Panc1 (cell line): Measurements from ENCODE around the gene ARHGEF17. TPM values are rescaled to one million over a fixed set of nuclear protein-coding genes. Genes with fewer than 3 reads are reported as not detected.
"Not testable (repeated sequence)": the region's sequence is repeated elsewhere in the genome, so short reads cannot be mapped to it uniquely, and the experiment has no call there.

Source experiments
- ATAC-seq: fragments of 200-7000 bp; cut with Tn5 transposase; 2 replicates; pipeline ENCODE4 v1.9.1; 2020; ENCODE audit warnings: mild to moderate bottlenecking, moderate library complexity
- BruUV-seq: library from RNA; stranded (reverse); fragments of 400-500 nt; replicated peaks from 2 replicates; lab custom pipeline; 2021; lab: Mats Ljungman, UMichigan
- CTCF ChIA-PET: fragments of 300-600 bp; sonication (Branson Sonifier 250); formaldehyde crosslinking; loops from one replicate; lab custom pipeline; 2022; ENCODE audit warnings: antibody characterized with exemption; lab: Charles Lee
- POLR2A ChIA-PET: fragments of 300-600 bp; sonication (Branson Sonifier 250); formaldehyde crosslinking; loops from one replicate; lab custom pipeline; 2022; ENCODE audit warnings: antibody characterized with exemption; lab: Charles Lee
- DNase-seq: peaks from one replicate; pipeline ENCODE4 v3.0.0-alpha.2; 2010; ENCODE audit warnings: low read depth, low spot score
- H3K27ac ChIP-seq: 2 replicates; pipeline ENCODE4 v1.5.1; 2011; ENCODE audit warnings: mild to moderate bottlenecking, low read length, inconsistent platforms
- H3K27me3 ChIP-seq: fragments of 200-500 bp; sonication (Bioruptor generic); 2 replicates; pipeline ENCODE4 v1.6.0; 2014; ENCODE audit warnings: low read length, inconsistent platforms; ENCODE audit not compliant: control insufficient read depth, insufficient read depth
- H3K36me3 ChIP-seq: fragments of 200-500 bp; sonication (Bioruptor generic); 2 replicates; pipeline ENCODE4 v1.5.1; 2014; ENCODE audit warnings: inconsistent platforms, mild to moderate bottlenecking, low read length, moderate library complexity; ENCODE audit not compliant: control insufficient read depth, insufficient read depth
- H3K4me1 ChIP-seq: 2 replicates; pipeline ENCODE4 v1.5.1; 2011; ENCODE audit warnings: inconsistent platforms, mild to moderate bottlenecking, low read length, moderate library complexity; ENCODE audit not compliant: control insufficient read depth, insufficient read depth
- H3K4me3 ChIP-seq, 2 experiments: 2 replicates each; pipeline ENCODE4 v1.5.1; 2011 to 2012; ENCODE audit warnings: low read depth in 2 of 2, low read length in 2 of 2, mild to moderate bottlenecking in 2 of 2, inconsistent platforms in 1 of 2, moderate library complexity in 1 of 2
- H3K9me3 ChIP-seq: fragments of 200-500 bp; sonication (Bioruptor generic); 2 replicates; pipeline ENCODE4 v1.5.1; 2014; ENCODE audit warnings: low read depth, mild to moderate bottlenecking, inconsistent platforms, low read length, moderate library complexity; ENCODE audit not compliant: control insufficient read depth, insufficient read depth
- CTCF ChIP-seq: fragments of 450-650 bp; IDR thresholded peaks from 2 replicates; pipeline ENCODE4 v1.5.1; 2017; ENCODE audit warnings: mild to moderate bottlenecking
- POLR2AphosphoS5 ChIP-seq: IDR thresholded peaks from 2 replicates; pipeline ENCODE4 v1.6.1; 2012; ENCODE audit warnings: mild to moderate bottlenecking, low read depth, low read length, moderate library complexity
- REST ChIP-seq, 2 experiments: IDR thresholded peaks; 2 replicates each; pipeline ENCODE4 v1.6.1; 2011 to 2012; ENCODE audit warnings: low read depth in 2 of 2, control low read depth in 1 of 2, low read length in 1 of 2, mild to moderate bottlenecking in 1 of 2, moderate library complexity in 1 of 2; ENCODE audit not compliant: insufficient read depth in 1 of 2
- SIN3A ChIP-seq: IDR thresholded peaks from 2 replicates; pipeline ENCODE4 v1.6.1; 2012; ENCODE audit warnings: low read depth, mild to moderate bottlenecking, low read length, moderate library complexity, borderline replicate concordance; ENCODE audit not compliant: insufficient read depth
- TCF7L2 ChIP-seq: IDR thresholded peaks from 2 replicates; pipeline ENCODE4 v1.6.1; 2011; ENCODE audit warnings: mild to moderate bottlenecking, low read depth, low read length, inconsistent platforms
- in situ Hi-C: cut with HindIII; loops from 2 replicates; pipeline ENCODE4 v1.10.0; 2016; ENCODE audit warnings: low sequenced_read_pairs, low pct_unique_long_range_greater_than_20kb
- intact Hi-C: fragments of 100-400 bp; cut with micrococcal nuclease; formaldehyde crosslinking; loops from one replicate; pipeline ENCODE4 v1.10.0; 2022; ENCODE audit not compliant: unreplicated experiment
- total RNA-seq: library from RNA; stranded (reverse); gene quantifications from one replicate; pipeline ENCODE4 v1.2.1, GENCODE V29; 2021; ENCODE audit not compliant: unreplicated experiment

ARHGEF17 gene
- total RNA-seq, 1 experiment from 2014 or later, result 43.2 TPM

- intact Hi-C loops, result no loop called here
- Histone ChIP-seq H3K36me3 (no peaks in the 10 kb centered on the region), H3K4me3 (no peak overlapping the region), H3K27ac (0 out of 2 replicates have a peak overlapping the region, but pooled peaks have one; percentile 2), H3K27me3 (no peaks in the 10 kb centered on the region), H3K4me1 (peaks cover 15% of the 10 kb centered on the region), H3K9me3 (no peaks in the 10 kb centered on the region)
- in situ Hi-C loops, result no loop called here
- TF ChIP-seq REST (IDR thresholded peaks at IDR 0.05; ENCODE audit: insufficient read depth in 1 of 2, low read depth in 2 of 2, low read length in 1 of 2), result no peak
- no peak for ATAC-seq
- ChIA-PET CTCF (interaction anchor here (0.6 to 1.4 kb wide), 3 partner anchors 16 to 141 kb away, joined by 3 to 7 read pairs (median 7); no protein-coding TSS in a partner anchor), POLR2A (interaction anchor here (0.5 kb wide), 1 partner anchor 25 kb away, joined by 3 read pairs; no protein-coding TSS in a partner anchor)
- no peak for DNase-seq
- BruUV-seq, result no TSS peak
Measured at GRCh38 chr11:73273222-73273895, 34.7 kb upstream of the ARHGEF17 start.

GRCh38 chr11:73274191-73274590 lies 33.9 kb upstream of the ARHGEF17 start:
- ATAC-seq, H3K4me3 ChIP-seq, H3K27me3 ChIP-seq, H3K9me3 ChIP-seq, intact Hi-C loops, H3K36me3 ChIP-seq, in situ Hi-C loops, BruUV-seq, DNase-seq, H3K27ac ChIP-seq: not testable (repeated sequence)
- ChIA-PET POLR2A (interaction anchor here (0.5 kb wide), 1 partner anchor 25 kb away, joined by 3 read pairs; no protein-coding TSS in a partner anchor), CTCF (interaction anchor here (0.6 kb wide), 1 partner anchor 18 kb away, joined by 3 read pairs; no protein-coding TSS in a partner anchor)
- H3K4me1 ChIP-seq, result peaks cover 15% of the 10 kb centered on the region

- no peak for DNase-seq
- no peak overlapping the region for H3K27ac ChIP-seq
- TF ChIP-seq TCF7L2, result no peak
- TF ChIP-seq POLR2AphosphoS5, result no peak
- no peak for TF ChIP-seq CTCF
- TF ChIP-seq SIN3A, result no peak
- TF ChIP-seq REST (IDR thresholded peaks at IDR 0.05; ENCODE audit: insufficient read depth in 1 of 2, low read depth in 2 of 2, low read length in 1 of 2), result no peak
- BruUV-seq, result no TSS peak
- POLR2A ChIA-PET, result no interaction called here
- H3K27me3 ChIP-seq, result no peaks in the 10 kb centered on the region
- intact Hi-C loops, result no loop called here
- in situ Hi-C loops, result no loop called here
- CTCF ChIA-PET, result interaction anchor here (0.6 kb wide), 1 partner anchor 17 kb away, joined by 3 read pairs; no protein-coding TSS in a partner anchor
- no peaks in the 10 kb centered on the region for H3K9me3 ChIP-seq
- H3K36me3 ChIP-seq, result no peaks in the 10 kb centered on the region
- peaks cover 15% of the 10 kb centered on the region for H3K4me1 ChIP-seq
- ATAC-seq, result no peak
- no peak overlapping the region for H3K4me3 ChIP-seq
Measured at GRCh38 chr11:73274722-73275380, 33.2 kb upstream of the ARHGEF17 start.
